ENCODE data around the gene SEC22C. TPM values are rescaled to one million over a fixed set of nuclear protein-coding genes. Genes with fewer than 3 reads are reported as not detected.

Gene SEC22C
- total RNA-seq, 1 donor from 2014 or later = 33.1 TPM

GRCh38 chr3:42500091-42500490 is 81.7 kb downstream of the SEC22C start:
- DNase-seq (ENCODE audit: low read depth) = no peak

GRCh38 chr3:42499478-42499871 is 82.3 kb downstream of the SEC22C start:
- no peak for DNase-seq (ENCODE audit: low read depth)

GRCh38 chr3:42498791-42499477 is 82.8 kb downstream of the SEC22C start:
- DNase-seq (ENCODE audit: low read depth) = no peak

GRCh38 chr3:42498034-42498433 is 83.7 kb downstream of the SEC22C start:
- DNase-seq (ENCODE audit: low read depth) = no peak

Other genes starting within 250 kb of the SEC22C start
- gene LYZL4, start 171.4 kb downstream of the SEC22C start, total RNA-seq = not detected in 2 replicates
- not detected in 2 replicates for gene VIPR1, start 79.3 kb downstream of the SEC22C start, total RNA-seq
- 11.9 and 15.2 TPM in 2 replicates for gene SS18L2, start 8.9 kb upstream of the SEC22C start, total RNA-seq
- 32.4 and 40.3 TPM in 2 replicates for gene NKTR, start 18.7 kb upstream of the SEC22C start, total RNA-seq
- gene ZBTB47, start 71.7 kb upstream of the SEC22C start, total RNA-seq = 96.8 and 103 TPM in 2 replicates
- 55.6 and 67.1 TPM in 2 replicates for gene KLHL40, start 103.6 kb upstream of the SEC22C start, total RNA-seq
- 12.3 and 26.6 TPM in 2 replicates for gene HHATL, start 120.8 kb upstream of the SEC22C start, total RNA-seq
- gene CCDC13, start 191.3 kb upstream of the SEC22C start, total RNA-seq = 1.0 and 1.2 TPM in 2 replicates
- 192 and 193 TPM in 2 replicates for gene HIGD1A, start 222.5 kb upstream of the SEC22C start, total RNA-seq
- gene ACKR2, start 227.5 kb upstream of the SEC22C start, total RNA-seq = 0.11 TPM in 1 of 2 replicates, not detected in the other

All from myocyte (in vitro differentiated cells).